Measurements from ENCODE around the gene EZH1.
"Not testable (repeated sequence)": the region's sequence is repeated elsewhere in the genome, so short reads cannot be mapped to it uniquely, and the experiment has no call there.

EZH1 gene

GRCh38 chr17:42665581-42666001, 79.2 kb downstream of the EZH1 start:
- DNase-seq, result no peak

GRCh38 chr17:42660692-42661345, 84.0 kb downstream of the EZH1 start:
- no peak for DNase-seq

GRCh38 chr17:42659932-42660274, 84.9 kb downstream of the EZH1 start:
- not testable (repeated sequence) for DNase-seq

GRCh38 chr17:42659079-42659931, 85.5 kb downstream of the EZH1 start, which contains the start of gene TUBG2:
TUBG2 (plus strand) TSS chr17:42659284; CDS start chr17:42659504, 220 bp downstream.
- peak; percentile 62 for DNase-seq

- DNase-seq, result no peak
These were observed 86.8 kb downstream of the EZH1 start for GRCh38 chr17:42657824-42658588.

GRCh38 chr17:42655528-42655927, 89.3 kb downstream of the EZH1 start:
- no peak for DNase-seq

GRCh38 chr17:42653179-42654124, 91.4 kb downstream of the EZH1 start:
- DNase-seq, result no peak

GRCh38 chr17:42651392-42651791, 93.4 kb downstream of the EZH1 start:
- DNase-seq, result no peak
